LHCN-M2 (cell line): ENCODE results near the gene ZMYM1. TPM values are rescaled to one million over a fixed set of nuclear protein-coding genes. Genes with fewer than 3 reads are reported as not detected.

Experiments used
- total RNA-seq: library from RNA; depleted of rRNA; stranded (reverse); fragments of >200 nt; gene quantifications from 2 replicates; pipeline ENCODE4 v1.2.3, GENCODE V29; 2014; rRNA removed

The ZMYM1 gene
- total RNA-seq, 1 experiment from 2014 or later = 23.4 TPM

Other genes starting within 250 kb of the ZMYM1 start
- 36.4 and 37.5 TPM in 2 replicates for gene SMIM12, start 219.6 kb upstream of the ZMYM1 start, total RNA-seq
- 0.06 TPM in 1 of 2 replicates, not detected in the other for gene DLGAP3, start 149.7 kb upstream of the ZMYM1 start, total RNA-seq
- gene TMEM35B, start 94.0 kb upstream of the ZMYM1 start, total RNA-seq = 42.6 and 42.7 TPM in 2 replicates
- gene ZMYM6, start 47.4 kb upstream of the ZMYM1 start, total RNA-seq = 7.8 and 10.6 TPM in 2 replicates
- gene SFPQ, start 113.8 kb downstream of the ZMYM1 start, total RNA-seq = 202 and 203 TPM in 2 replicates
- gene ZMYM4, start 189.3 kb downstream of the ZMYM1 start, total RNA-seq = 41.7 and 43.7 TPM in 2 replicates